Sigmoid colon (tissue), 4 donors: Measurements from ENCODE around the gene CACNA1D.

ENCODE experiments used
- EP300 ChIP-seq, 4 donors: sonication (generic); formaldehyde crosslinking; IDR thresholded peaks; one replicate each; pipeline ENCODE4 v1.6.1; 2017; ENCODE audit warnings: antibody characterized with exemption in 4 of 4
- POLR2A ChIP-seq, 2 donors: fragments of 450-650 bp; IDR thresholded peaks; one replicate each; pipeline ENCODE4 v1.6.1; 2016; ENCODE audit warnings: antibody characterized with exemption in 2 of 2, mild to moderate bottlenecking in 2 of 2, moderate library complexity in 2 of 2
- POLR2AphosphoS5 ChIP-seq, 4 donors: sonication (generic); formaldehyde crosslinking; IDR thresholded peaks; one replicate each; pipeline ENCODE4 v1.6.1; 2017; ENCODE audit warnings: antibody characterized with exemption in 4 of 4
- TF ChIP-seq, protein P1 (sequence below), 4 experiments: fragments of 450-650 bp in 3 of 4; fragments of 200-600 bp in 1 of 4; IDR thresholded peaks; one replicate each; pipeline ENCODE4 v1.5.1; 2016 to 2019; ENCODE audit warnings: antibody characterized with exemption in 4 of 4, mild to moderate bottlenecking in 3 of 4, moderate library complexity in 2 of 4

DNA sequence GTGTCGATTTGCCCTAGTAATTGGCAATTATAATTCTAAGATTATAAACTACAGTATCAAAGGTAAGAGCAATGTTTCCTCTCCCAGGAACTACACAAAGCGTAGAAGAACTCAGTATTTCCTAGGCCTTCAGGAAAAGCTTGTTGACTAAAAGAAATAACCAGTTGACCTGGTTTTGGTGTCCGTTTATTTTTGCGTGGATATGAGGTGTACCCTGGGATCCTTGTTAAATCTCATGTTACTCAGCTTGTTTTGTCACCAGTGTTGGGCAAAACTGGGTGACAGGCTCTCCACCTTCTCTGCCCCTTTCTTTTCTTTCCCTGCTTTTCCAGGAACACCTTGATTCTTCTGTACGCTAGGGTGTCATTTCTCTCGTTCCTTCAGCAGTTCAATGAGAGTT lies 97.2 kb downstream of the CACNA1D start:
- TF ChIP-seq, protein P1, sequence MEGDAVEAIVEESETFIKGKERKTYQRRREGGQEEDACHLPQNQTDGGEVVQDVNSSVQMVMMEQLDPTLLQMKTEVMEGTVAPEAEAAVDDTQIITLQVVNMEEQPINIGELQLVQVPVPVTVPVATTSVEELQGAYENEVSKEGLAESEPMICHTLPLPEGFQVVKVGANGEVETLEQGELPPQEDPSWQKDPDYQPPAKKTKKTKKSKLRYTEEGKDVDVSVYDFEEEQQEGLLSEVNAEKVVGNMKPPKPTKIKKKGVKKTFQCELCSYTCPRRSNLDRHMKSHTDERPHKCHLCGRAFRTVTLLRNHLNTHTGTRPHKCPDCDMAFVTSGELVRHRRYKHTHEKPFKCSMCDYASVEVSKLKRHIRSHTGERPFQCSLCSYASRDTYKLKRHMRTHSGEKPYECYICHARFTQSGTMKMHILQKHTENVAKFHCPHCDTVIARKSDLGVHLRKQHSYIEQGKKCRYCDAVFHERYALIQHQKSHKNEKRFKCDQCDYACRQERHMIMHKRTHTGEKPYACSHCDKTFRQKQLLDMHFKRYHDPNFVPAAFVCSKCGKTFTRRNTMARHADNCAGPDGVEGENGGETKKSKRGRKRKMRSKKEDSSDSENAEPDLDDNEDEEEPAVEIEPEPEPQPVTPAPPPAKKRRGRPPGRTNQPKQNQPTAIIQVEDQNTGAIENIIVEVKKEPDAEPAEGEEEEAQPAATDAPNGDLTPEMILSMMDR (IDR thresholded peaks at IDR 0.05) = no peak
- TF ChIP-seq POLR2A (IDR thresholded peaks at IDR 0.05) (no peak), EP300 (IDR thresholded peaks at IDR 0.05) (no peak), POLR2AphosphoS5 (IDR thresholded peaks at IDR 0.05) (no peak)
